Measurements from ENCODE around the gene AHSP.

DNA sequence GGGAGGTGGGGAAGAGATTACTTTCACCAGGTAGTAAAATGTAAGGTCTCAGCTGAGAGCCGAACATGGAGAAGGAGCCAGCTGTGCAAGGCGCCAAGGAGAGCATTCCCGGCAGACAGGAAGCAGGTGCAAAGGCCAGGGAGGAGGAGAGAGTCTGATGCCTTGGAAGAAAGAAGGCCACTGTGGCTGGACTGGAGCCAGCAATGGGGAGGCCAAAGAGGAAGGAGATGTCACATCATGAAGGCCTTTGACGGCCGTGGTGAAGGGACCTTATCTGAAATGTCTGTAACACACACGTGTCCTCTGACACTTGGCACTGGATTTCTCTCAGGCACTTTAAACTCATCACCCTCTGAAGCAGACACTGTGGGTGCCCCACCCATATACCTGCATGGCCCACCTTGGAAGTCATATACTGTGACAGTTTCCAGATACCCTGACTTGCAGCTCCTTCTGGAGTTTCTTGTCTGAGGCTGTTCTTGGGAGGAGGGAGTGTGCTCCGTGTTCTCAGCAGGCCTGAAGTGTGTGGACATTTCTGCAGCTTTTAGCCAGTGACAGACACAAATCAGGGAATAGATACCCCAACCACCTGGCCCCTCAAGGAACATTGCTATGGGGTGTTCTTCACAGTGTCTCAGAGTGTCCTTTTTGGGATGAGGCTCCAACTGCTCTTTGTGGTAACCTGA, 46.7 kb upstream of the AHSP start:
- TF ChIP-seq, protein P1, sequence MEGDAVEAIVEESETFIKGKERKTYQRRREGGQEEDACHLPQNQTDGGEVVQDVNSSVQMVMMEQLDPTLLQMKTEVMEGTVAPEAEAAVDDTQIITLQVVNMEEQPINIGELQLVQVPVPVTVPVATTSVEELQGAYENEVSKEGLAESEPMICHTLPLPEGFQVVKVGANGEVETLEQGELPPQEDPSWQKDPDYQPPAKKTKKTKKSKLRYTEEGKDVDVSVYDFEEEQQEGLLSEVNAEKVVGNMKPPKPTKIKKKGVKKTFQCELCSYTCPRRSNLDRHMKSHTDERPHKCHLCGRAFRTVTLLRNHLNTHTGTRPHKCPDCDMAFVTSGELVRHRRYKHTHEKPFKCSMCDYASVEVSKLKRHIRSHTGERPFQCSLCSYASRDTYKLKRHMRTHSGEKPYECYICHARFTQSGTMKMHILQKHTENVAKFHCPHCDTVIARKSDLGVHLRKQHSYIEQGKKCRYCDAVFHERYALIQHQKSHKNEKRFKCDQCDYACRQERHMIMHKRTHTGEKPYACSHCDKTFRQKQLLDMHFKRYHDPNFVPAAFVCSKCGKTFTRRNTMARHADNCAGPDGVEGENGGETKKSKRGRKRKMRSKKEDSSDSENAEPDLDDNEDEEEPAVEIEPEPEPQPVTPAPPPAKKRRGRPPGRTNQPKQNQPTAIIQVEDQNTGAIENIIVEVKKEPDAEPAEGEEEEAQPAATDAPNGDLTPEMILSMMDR (IDR thresholded peaks at IDR 0.05; ENCODE audit: low read depth, low read length, missing input control), result no peak
- no peak for TF ChIP-seq TAF1 (conservative IDR thresholded peaks at IDR 0.05)
